ENCODE measurements around the gene CPNE7.

The CPNE7 gene

GRCh38 chr16:89574681-89575246 is 794 bp upstream of the CPNE7 start:
- TF ChIP-seq CTCF (IDR thresholded peaks at IDR 0.05; ENCODE audit: extremely low read depth, missing control alignments), result peak; percentile 91
- peak; percentile 97 for DNase-seq (ENCODE audit: low spot score)

- no peak for TF ChIP-seq CTCF (IDR thresholded peaks at IDR 0.05; ENCODE audit: extremely low read depth, missing control alignments)
- DNase-seq (ENCODE audit: low spot score), result no peak
Measured at GRCh38 chr16:89576153-89577054, 846 bp downstream of the CPNE7 start.

- no peak for DNase-seq (ENCODE audit: low spot score)
- no peak for TF ChIP-seq CTCF (IDR thresholded peaks at IDR 0.05; ENCODE audit: extremely low read depth, missing control alignments)
Measured at GRCh38 chr16:89577055-89577759, 1.6 kb downstream of the CPNE7 start.

- TF ChIP-seq CTCF (IDR thresholded peaks at IDR 0.05; ENCODE audit: extremely low read depth, missing control alignments), result no peak
- no peak for DNase-seq (ENCODE audit: low spot score)
Measured at GRCh38 chr16:89579351-89579750, 3.8 kb downstream of the CPNE7 start.

GRCh38 chr16:89581045-89581695 is 5.6 kb downstream of the CPNE7 start:
- no peak for TF ChIP-seq CTCF (IDR thresholded peaks at IDR 0.05; ENCODE audit: extremely low read depth, missing control alignments)
- no peak for DNase-seq (ENCODE audit: low spot score)

GRCh38 chr16:89581861-89582563 is 6.5 kb downstream of the CPNE7 start:
- no peak for DNase-seq (ENCODE audit: low spot score)
- TF ChIP-seq CTCF (IDR thresholded peaks at IDR 0.05; ENCODE audit: extremely low read depth, missing control alignments), result no peak
